Measurements from ENCODE around the gene SCT. TPM values are rescaled to one million over a fixed set of nuclear protein-coding genes. Genes with fewer than 3 reads are reported as not detected.

The SCT gene
- total RNA-seq, 1 experiment from 2014 or later = 2.3 TPM

DNA sequence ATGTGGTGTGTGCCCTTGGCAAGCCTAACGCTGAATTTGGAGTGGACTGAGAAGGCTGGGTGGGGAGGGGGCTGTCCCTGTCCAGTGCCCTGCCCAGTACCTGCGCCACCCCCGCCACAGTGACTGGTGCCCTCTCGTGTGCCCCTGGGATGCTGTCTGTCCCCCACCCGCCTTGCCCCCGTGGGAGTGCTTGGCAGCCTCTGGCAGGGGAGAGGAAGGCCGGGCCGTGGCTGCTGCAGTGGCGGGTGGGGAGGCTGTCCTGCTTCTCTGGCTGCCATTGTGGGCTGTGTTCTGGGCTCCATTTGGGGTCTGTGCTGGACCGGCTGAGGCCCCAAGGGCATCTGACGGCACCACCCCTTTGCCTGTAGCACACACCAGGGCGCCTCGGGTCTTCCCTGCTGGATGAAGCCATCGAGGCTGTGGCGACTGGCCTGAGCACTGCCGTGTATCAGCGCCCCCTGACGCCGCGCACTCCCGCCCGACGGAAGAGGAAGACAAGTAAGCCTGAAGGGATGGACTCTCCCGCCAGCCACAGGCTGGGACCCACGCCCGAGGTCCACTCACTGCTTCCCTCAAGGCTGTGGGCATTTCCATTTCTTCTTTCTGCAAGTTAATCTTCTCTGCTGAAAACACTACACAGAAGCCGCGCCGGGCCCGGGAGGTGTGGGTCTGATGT, 28.8 kb downstream of the SCT start:
- Mint-ChIP-seq H3K9me3 (no peaks in the 10 kb centered on the region), H3K27ac (no peak overlapping the region), H3K36me3 (peaks cover 54% of the 10 kb centered on the region), H3K27me3 (ENCODE audit: low read depth) (no peaks in the 10 kb centered on the region), H3K4me3 (no peak overlapping the region), H3K4me1 (no peaks in the 10 kb centered on the region)
- no peak for ATAC-seq
- ChIA-PET CTCF (no interaction called here), POLR2A (interaction anchor here (0.6 kb wide), 1 partner anchor 200 kb away, joined by 3 read pairs; no protein-coding TSS in a partner anchor)
- TF ChIP-seq GTF2I (CRISPR knock-in tag; conservative IDR thresholded peaks at IDR 0.05) (no peak), FOXK1 (CRISPR knock-in tag; IDR thresholded peaks at IDR 0.05) (no peak), MYBL2 (CRISPR knock-in tag; IDR thresholded peaks at IDR 0.05) (no peak), JUN (CRISPR knock-in tag; IDR thresholded peaks at IDR 0.05) (no peak), EMX1 (CRISPR knock-in tag; IDR thresholded peaks at IDR 0.05) (no peak), ZNF232 (CRISPR knock-in tag; IDR thresholded peaks at IDR 0.05) (no peak), IRF2 (CRISPR knock-in tag; IDR thresholded peaks at IDR 0.05; ENCODE audit: borderline replicate concordance, low read depth) (no peak), TCF7 (CRISPR knock-in tag; IDR thresholded peaks at IDR 0.05; ENCODE audit: low read depth) (no peak), TP53 (CRISPR knock-in tag; IDR thresholded peaks at IDR 0.05) (no peak), JAZF1 (CRISPR knock-in tag; IDR thresholded peaks at IDR 0.05) (no peak), NFYB (CRISPR knock-in tag; conservative IDR thresholded peaks at IDR 0.05; ENCODE audit: low read depth) (no peak), AR (CRISPR knock-in tag; IDR thresholded peaks at IDR 0.05) (no peak)
- TF ChIP-seq, protein P1, sequence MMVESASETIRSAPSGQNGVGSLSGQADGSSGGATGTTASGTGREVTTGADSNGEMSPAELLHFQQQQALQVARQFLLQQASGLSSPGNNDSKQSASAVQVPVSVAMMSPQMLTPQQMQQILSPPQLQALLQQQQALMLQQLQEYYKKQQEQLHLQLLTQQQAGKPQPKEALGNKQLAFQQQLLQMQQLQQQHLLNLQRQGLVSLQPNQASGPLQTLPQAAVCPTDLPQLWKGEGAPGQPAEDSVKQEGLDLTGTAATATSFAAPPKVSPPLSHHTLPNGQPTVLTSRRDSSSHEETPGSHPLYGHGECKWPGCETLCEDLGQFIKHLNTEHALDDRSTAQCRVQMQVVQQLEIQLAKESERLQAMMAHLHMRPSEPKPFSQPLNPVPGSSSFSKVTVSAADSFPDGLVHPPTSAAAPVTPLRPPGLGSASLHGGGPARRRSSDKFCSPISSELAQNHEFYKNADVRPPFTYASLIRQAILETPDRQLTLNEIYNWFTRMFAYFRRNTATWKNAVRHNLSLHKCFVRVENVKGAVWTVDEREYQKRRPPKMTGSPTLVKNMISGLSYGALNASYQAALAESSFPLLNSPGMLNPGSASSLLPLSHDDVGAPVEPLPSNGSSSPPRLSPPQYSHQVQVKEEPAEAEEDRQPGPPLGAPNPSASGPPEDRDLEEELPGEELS (CRISPR knock-in tag; IDR thresholded peaks at IDR 0.05) = no peak
- TF ChIP-seq, protein P2, sequence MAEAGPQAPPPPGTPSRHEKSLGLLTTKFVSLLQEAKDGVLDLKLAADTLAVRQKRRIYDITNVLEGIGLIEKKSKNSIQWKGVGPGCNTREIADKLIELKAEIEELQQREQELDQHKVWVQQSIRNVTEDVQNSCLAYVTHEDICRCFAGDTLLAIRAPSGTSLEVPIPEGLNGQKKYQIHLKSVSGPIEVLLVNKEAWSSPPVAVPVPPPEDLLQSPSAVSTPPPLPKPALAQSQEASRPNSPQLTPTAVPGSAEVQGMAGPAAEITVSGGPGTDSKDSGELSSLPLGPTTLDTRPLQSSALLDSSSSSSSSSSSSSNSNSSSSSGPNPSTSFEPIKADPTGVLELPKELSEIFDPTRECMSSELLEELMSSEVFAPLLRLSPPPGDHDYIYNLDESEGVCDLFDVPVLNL (CRISPR knock-in tag; IDR thresholded peaks at IDR 0.05; ENCODE audit: borderline replicate concordance, low read depth) = no peak
- TF ChIP-seq, protein P3, sequence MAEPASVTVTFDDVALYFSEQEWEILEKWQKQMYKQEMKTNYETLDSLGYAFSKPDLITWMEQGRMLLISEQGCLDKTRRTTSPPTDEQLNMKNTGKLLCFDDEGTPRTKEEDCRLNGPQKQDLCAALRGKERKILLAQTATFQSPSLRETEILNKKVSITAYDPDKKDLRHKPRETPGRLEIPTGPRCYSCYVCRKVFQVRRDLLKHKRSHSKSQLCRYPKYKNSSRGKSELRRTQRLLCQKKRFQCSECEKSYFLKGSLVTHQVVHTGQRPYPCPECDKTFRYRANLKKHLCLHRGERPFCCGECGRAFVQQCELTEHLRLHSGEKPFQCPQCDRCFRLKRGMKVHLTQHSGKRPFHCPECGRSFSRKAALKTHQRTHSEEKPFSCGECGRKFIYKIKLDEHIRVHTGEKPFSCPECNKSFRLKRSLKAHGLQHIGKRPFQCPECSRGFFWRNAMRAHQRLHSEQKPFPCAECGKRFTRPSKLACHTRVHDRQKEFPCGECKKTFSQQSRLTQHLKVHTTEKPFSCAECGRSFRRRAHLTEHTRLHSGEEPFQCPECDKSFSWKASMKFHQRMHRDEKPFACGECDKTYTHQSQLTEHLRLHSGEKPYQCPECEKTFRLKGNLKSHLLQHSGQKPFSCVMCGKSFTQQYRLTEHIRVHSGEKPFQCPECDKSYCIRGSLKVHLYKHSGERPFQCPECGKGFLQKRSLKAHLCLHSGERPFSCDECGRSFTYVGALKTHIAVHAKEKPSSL (CRISPR knock-in tag; conservative IDR thresholded peaks at IDR 0.05) = no peak
- TF ChIP-seq, protein P4, sequence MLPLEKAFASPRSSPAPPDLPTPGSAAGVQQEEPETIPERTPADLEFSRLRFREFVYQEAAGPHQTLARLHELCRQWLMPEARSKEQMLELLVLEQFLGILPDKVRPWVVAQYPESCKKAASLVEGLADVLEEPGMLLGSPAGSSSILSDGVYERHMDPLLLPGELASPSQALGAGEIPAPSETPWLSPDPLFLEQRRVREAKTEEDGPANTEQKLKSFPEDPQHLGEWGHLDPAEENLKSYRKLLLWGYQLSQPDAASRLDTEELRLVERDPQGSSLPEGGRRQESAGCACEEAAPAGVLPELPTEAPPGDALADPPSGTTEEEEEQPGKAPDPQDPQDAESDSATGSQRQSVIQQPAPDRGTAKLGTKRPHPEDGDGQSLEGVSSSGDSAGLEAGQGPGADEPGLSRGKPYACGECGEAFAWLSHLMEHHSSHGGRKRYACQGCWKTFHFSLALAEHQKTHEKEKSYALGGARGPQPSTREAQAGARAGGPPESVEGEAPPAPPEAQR (CRISPR knock-in tag; IDR thresholded peaks at IDR 0.05) = no peak
- TF ChIP-seq, protein P5, sequence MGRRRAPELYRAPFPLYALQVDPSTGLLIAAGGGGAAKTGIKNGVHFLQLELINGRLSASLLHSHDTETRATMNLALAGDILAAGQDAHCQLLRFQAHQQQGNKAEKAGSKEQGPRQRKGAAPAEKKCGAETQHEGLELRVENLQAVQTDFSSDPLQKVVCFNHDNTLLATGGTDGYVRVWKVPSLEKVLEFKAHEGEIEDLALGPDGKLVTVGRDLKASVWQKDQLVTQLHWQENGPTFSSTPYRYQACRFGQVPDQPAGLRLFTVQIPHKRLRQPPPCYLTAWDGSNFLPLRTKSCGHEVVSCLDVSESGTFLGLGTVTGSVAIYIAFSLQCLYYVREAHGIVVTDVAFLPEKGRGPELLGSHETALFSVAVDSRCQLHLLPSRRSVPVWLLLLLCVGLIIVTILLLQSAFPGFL (CRISPR knock-in tag; IDR thresholded peaks at IDR 0.05; ENCODE audit: borderline replicate concordance) = no peak
- TF ChIP-seq, protein P6, sequence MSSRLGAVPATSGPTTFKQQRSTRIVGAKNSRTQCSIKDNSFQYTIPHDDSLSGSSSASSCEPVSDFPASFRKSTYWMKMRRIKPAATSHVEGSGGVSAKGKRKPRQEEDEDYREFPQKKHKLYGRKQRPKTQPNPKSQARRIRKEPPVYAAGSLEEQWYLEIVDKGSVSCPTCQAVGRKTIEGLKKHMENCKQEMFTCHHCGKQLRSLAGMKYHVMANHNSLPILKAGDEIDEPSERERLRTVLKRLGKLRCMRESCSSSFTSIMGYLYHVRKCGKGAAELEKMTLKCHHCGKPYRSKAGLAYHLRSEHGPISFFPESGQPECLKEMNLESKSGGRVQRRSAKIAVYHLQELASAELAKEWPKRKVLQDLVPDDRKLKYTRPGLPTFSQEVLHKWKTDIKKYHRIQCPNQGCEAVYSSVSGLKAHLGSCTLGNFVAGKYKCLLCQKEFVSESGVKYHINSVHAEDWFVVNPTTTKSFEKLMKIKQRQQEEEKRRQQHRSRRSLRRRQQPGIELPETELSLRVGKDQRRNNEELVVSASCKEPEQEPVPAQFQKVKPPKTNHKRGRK (CRISPR knock-in tag; IDR thresholded peaks at IDR 0.05; ENCODE audit: borderline replicate concordance) = no peak
- TF ChIP-seq, protein P7, sequence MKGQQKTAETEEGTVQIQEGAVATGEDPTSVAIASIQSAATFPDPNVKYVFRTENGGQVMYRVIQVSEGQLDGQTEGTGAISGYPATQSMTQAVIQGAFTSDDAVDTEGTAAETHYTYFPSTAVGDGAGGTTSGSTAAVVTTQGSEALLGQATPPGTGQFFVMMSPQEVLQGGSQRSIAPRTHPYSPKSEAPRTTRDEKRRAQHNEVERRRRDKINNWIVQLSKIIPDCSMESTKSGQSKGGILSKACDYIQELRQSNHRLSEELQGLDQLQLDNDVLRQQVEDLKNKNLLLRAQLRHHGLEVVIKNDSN (CRISPR knock-in tag; IDR thresholded peaks at IDR 0.05) = no peak
- no peak for DNase-seq (ENCODE audit: low spot score)

Data from WTC11 (cell line).